ENCODE measurements around the gene IFT81. TPM values are rescaled to one million over a fixed set of nuclear protein-coding genes. Genes with fewer than 3 reads are reported as not detected.

Gene IFT81
- total RNA-seq, 6 donors from 2014 or later = 7.7 to 39.1 (median 10.8) TPM

GRCh38 chr12:110217996-110218674, 94.0 kb downstream of the IFT81 start:
- Histone ChIP-seq H3K9me3 (peaks cover 0 to 2% (median 0%) of the 10 kb centered on the region in 4 donors), H3K27me3 (no peaks in the 10 kb centered on the region), H3K4me1 (no peaks in the 10 kb centered on the region), H3K4me3 (no peak overlapping the region), H3K27ac (no peak overlapping the region), H3K36me3 (peaks cover 0 to 5% (median 0%) of the 10 kb centered on the region in 4 donors)
- DNase-seq = no peak
- no peak for TF ChIP-seq POLR2A (IDR thresholded peaks at IDR 0.05)
- no peak for TF ChIP-seq POLR2AphosphoS5 (IDR thresholded peaks at IDR 0.05)
- no peak for TF ChIP-seq EP300 (IDR thresholded peaks at IDR 0.05)
- no peak for TF ChIP-seq CTCF (IDR thresholded peaks at IDR 0.05)
- no peak for ATAC-seq (ENCODE audit: low FRiP score in 2 of 2)
- whole genome bisulfite sequencing, 2 donors = 84 to 88% methylated on average over 7 of the region's 7 CpGs

- Histone ChIP-seq H3K36me3 (peaks cover 0 to 5% (median 0%) of the 10 kb centered on the region in 4 donors), H3K4me3 (no peak overlapping the region), H3K4me1 (peaks cover 11 to 14% (median 13%) of the 10 kb centered on the region in 4 donors), H3K9me3 (no peaks in the 10 kb centered on the region), H3K27ac (no peak overlapping the region), H3K27me3 (no peaks in the 10 kb centered on the region)
- no peak for ATAC-seq (ENCODE audit: low FRiP score in 2 of 2)
- TF ChIP-seq POLR2A (IDR thresholded peaks at IDR 0.05) (no peak), CTCF (IDR thresholded peaks at IDR 0.05) (no peak), POLR2AphosphoS5 (IDR thresholded peaks at IDR 0.05) (no peak), EP300 (IDR thresholded peaks at IDR 0.05) (no peak)
- no peak for DNase-seq
Measured at GRCh38 chr12:110222027-110222426, 97.9 kb downstream of the IFT81 start.

GRCh38 chr12:110222433-110222832, 98.3 kb downstream of the IFT81 start:
- 69 to 76% methylated on average over 1 of the region's 1 CpG for WGBS, 2 donors
- H3K27ac ChIP-seq = no peak overlapping the region
- no peaks in the 10 kb centered on the region for H3K27me3 ChIP-seq
- H3K4me1 ChIP-seq = peaks cover 11 to 14% (median 13%) of the 10 kb centered on the region in 4 donors
- H3K36me3 ChIP-seq = peaks cover 0 to 5% (median 0%) of the 10 kb centered on the region in 4 donors
- H3K4me3 ChIP-seq = no peak overlapping the region
- DNase-seq (no peak), ATAC-seq (ENCODE audit: low FRiP score in 2 of 2) (no peak)
- TF ChIP-seq POLR2AphosphoS5 (IDR thresholded peaks at IDR 0.05) (no peak), POLR2A (IDR thresholded peaks at IDR 0.05) (no peak), CTCF (IDR thresholded peaks at IDR 0.05) (no peak), EP300 (IDR thresholded peaks at IDR 0.05) (no peak)
- H3K9me3 ChIP-seq = no peaks in the 10 kb centered on the region

- DNase-seq (no peak), ATAC-seq (ENCODE audit: low FRiP score in 2 of 2) (peak in 1 of 2 donors; percentile 28)
- peaks cover 0 to 5% (median 0%) of the 10 kb centered on the region in 4 donors for H3K36me3 ChIP-seq
- H3K4me3 ChIP-seq = peak overlapping the region in 2 of 4 donors; percentile 6 to 38
- peaks cover 11 to 14% (median 13%) of the 10 kb centered on the region in 4 donors for H3K4me1 ChIP-seq
- peak overlapping the region in 3 of 4 donors; percentile 4 to 76 (median 67) for H3K27ac ChIP-seq
- H3K27me3 ChIP-seq = no peaks in the 10 kb centered on the region
- H3K9me3 ChIP-seq = no peaks in the 10 kb centered on the region
- TF ChIP-seq EP300 (IDR thresholded peaks at IDR 0.05) = no peak
- no peak for TF ChIP-seq POLR2AphosphoS5 (IDR thresholded peaks at IDR 0.05)
- TF ChIP-seq CTCF (IDR thresholded peaks at IDR 0.05) = no peak
- TF ChIP-seq POLR2A (IDR thresholded peaks at IDR 0.05) = no peak
- 47 to 55% methylated on average over 4 of the region's 4 CpGs for WGBS, 2 donors
Measured at GRCh38 chr12:110223777-110224378, 99.7 kb downstream of the IFT81 start.
